ENCODE measurements around the gene CNOT4.

DNA sequence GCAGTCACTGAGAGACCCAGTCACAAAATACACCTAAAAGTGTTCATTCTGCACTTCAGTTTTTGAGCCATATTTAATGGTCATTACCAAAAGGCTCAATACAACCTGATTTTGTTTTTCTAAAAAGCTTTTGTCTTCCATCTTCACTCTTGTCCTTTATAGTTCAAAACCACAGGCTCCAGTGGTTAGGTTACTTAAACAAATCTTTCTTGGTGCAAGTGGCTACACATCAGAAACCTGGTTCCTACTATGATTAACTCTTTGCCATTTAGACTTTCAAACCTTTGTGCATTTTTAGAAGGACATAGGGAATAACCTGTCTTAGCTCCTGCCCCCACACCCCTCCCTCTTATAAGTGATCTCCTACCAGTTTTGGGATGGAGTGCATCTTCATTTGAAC, 140.5 kb downstream of the CNOT4 start:
- TF ChIP-seq POLR2A (IDR thresholded peaks at IDR 0.05) (no peak), CTCF (IDR thresholded peaks at IDR 0.05) (no peak)
